ENCODE measurements around the gene TMEM44.

The TMEM44 gene

GRCh38 chr3:194572944-194573491 lies 60.2 kb downstream of the TMEM44 start:
- H3K27ac ChIP-seq (ENCODE audit: extremely low read depth, low read depth, low read length), result no peak overlapping the region; the same call in 1 of the 2 replicates
- TF ChIP-seq ZNF785 (tag by site-specific recombination; IDR thresholded peaks at IDR 0.05), result no peak
- no peak for TF ChIP-seq ZNF645 (tag by site-specific recombination; IDR thresholded peaks at IDR 0.05)
- TF ChIP-seq ZNF558 (tag by site-specific recombination; IDR thresholded peaks at IDR 0.05), result no peak
- TF ChIP-seq ZNF530 (tag by site-specific recombination; IDR thresholded peaks at IDR 0.05; ENCODE audit: low read depth), result no peak
- TF ChIP-seq ZNF366 (tag by site-specific recombination; conservative IDR thresholded peaks at IDR 0.05), result no peak
- no peak for TF ChIP-seq ZNF391 (tag by site-specific recombination; IDR thresholded peaks at IDR 0.05; ENCODE audit: borderline replicate concordance, low read depth)
- TF ChIP-seq BCL11A (tag by site-specific recombination; IDR thresholded peaks at IDR 0.05; ENCODE audit: low read depth), result no peak
- no peak for TF ChIP-seq ZNF341 (tag by site-specific recombination; IDR thresholded peaks at IDR 0.05; ENCODE audit: low read depth)
- no peak for TF ChIP-seq OSR2 (tag by site-specific recombination; IDR thresholded peaks at IDR 0.05)
- peak; percentile 98 for TF ChIP-seq ZFHX2 (tag by site-specific recombination; conservative IDR thresholded peaks at IDR 0.05)
- TF ChIP-seq ZNF629 (tag by site-specific recombination; IDR thresholded peaks at IDR 0.05), result no peak
- TF ChIP-seq EGR2 (tag by site-specific recombination; IDR thresholded peaks at IDR 0.05; ENCODE audit: low read depth), result peak; percentile 97
- POLR2A ChIA-PET, result interaction anchor here (1.8 kb wide), 1 partner anchor 11 kb away, joined by 6 read pairs; no protein-coding TSS in a partner anchor

GRCh38 chr3:194572143-194572789 lies 61.0 kb downstream of the TMEM44 start:
- Histone ChIP-seq H3K36me3 (ENCODE audit: control insufficient read depth in 2 of 2, insufficient read depth in 1 of 2, low read length in 2 of 2) (no peaks in the 10 kb centered on the region), H3K9me3 (ENCODE audit: control insufficient read depth, insufficient read depth, low read depth, low read length) (no peaks in the 10 kb centered on the region), H3K4me3 (ENCODE audit: low read depth, low read length) (no peak overlapping the region), H3K27ac (ENCODE audit: extremely low read depth, low read depth, low read length) (peak overlapping the region; percentile 42; the same call in 1 of the 2 replicates), H3K4me1 (ENCODE audit: control insufficient read depth, insufficient read depth, low read length) (no peaks in the 10 kb centered on the region)
- POLR2A ChIA-PET, result interaction anchor here (0.6 to 1.8 kb wide), 2 partner anchors 11 to 101 kb away, joined by 5 to 6 read pairs; no protein-coding TSS in a partner anchor
- CTCF ChIA-PET, result interaction anchor here (0.5 to 5.4 kb wide), 4 partner anchors 9 to 100 kb away, joined by 3 to 49 read pairs (median 6); no protein-coding TSS in a partner anchor
- no peak for TF ChIP-seq REPIN1 (tag by site-specific recombination; IDR thresholded peaks at IDR 0.05; ENCODE audit: low read depth)
- no peak for TF ChIP-seq ZNF658 (tag by site-specific recombination; IDR thresholded peaks at IDR 0.05)
- no peak for TF ChIP-seq ZNF610 (tag by site-specific recombination; IDR thresholded peaks at IDR 0.05; ENCODE audit: borderline replicate concordance)
- no peak for TF ChIP-seq ZNF169 (tag by site-specific recombination; IDR thresholded peaks at IDR 0.05)
- no peak for TF ChIP-seq ZNF148 (tag by site-specific recombination; IDR thresholded peaks at IDR 0.05; ENCODE audit: borderline replicate concordance)
- TF ChIP-seq ZNF174 (tag by site-specific recombination; IDR thresholded peaks at IDR 0.05), result no peak
- peak; percentile 97 for TF ChIP-seq ZBTB21 (tag by site-specific recombination; IDR thresholded peaks at IDR 0.05)
- no peak for TF ChIP-seq ZNF792 (tag by site-specific recombination; IDR thresholded peaks at IDR 0.05)
- TF ChIP-seq ZNF518A (tag by site-specific recombination; conservative IDR thresholded peaks at IDR 0.05; ENCODE audit: low read depth), result no peak; the same call in 1 of the 2 replicates
- TF ChIP-seq GLI2 (tag by site-specific recombination; IDR thresholded peaks at IDR 0.05; ENCODE audit: borderline replicate concordance, low read depth), result 0 out of 2 replicates have a peak, but pooled peaks have one; percentile 4
- no peak for TF ChIP-seq ZNF473 (tag by site-specific recombination; IDR thresholded peaks at IDR 0.05)
- TF ChIP-seq ATF2 (tag by site-specific recombination; IDR thresholded peaks at IDR 0.05; ENCODE audit: low read depth), result peak; percentile 95

More at GRCh38 chr3:194572944-194573491, 60.2 kb downstream of the TMEM44 start:
- no peaks in the 10 kb centered on the region for H3K9me3 ChIP-seq (ENCODE audit: control insufficient read depth, insufficient read depth, low read depth, low read length)
- no peaks in the 10 kb centered on the region for H3K36me3 ChIP-seq (ENCODE audit: control insufficient read depth in 2 of 2, insufficient read depth in 1 of 2, low read length in 2 of 2)
- no peaks in the 10 kb centered on the region for H3K4me1 ChIP-seq (ENCODE audit: control insufficient read depth, insufficient read depth, low read length)
- no peak overlapping the region for H3K4me3 ChIP-seq (ENCODE audit: low read depth, low read length)
- CTCF ChIA-PET, result interaction anchor here (0.8 to 5.4 kb wide), 6 partner anchors 32 to 143 kb away, joined by 3 to 49 read pairs (median 4); no protein-coding TSS in a partner anchor

Measured in HEK293 (cell line).